Loucy (cell line): Measurements from ENCODE around the gene NUP50.

Experiments
- H2AFZ ChIP-seq: fragments of 200-600 bp; sonication (generic); 2 replicates; pipeline ENCODE4 v1.6.0; 2016; ENCODE audit warnings: antibody characterized with exemption, mild to moderate bottlenecking, low read length, moderate library complexity
- H3F3A ChIP-seq: fragments of 200-600 bp; 2 replicates; pipeline ENCODE4 v1.6.0; 2016; ENCODE audit warnings: antibody characterized with exemption, low read depth, mild to moderate bottlenecking
- H3K27me3 ChIP-seq: fragments of 200-600 bp; sonication (generic); 2 replicates; pipeline ENCODE4 v1.6.1; 2014; ENCODE audit warnings: low read length, mild to moderate bottlenecking; ENCODE audit not compliant: insufficient read depth, poor library complexity, severe bottlenecking
- H3K36me3 ChIP-seq: fragments of 200-600 bp; sonication (generic); 2 replicates; pipeline ENCODE4 v1.6.1; 2016; ENCODE audit warnings: low read length; ENCODE audit not compliant: insufficient read depth
- H3K4me1 ChIP-seq: fragments of 200-600 bp; sonication (generic); 2 replicates; pipeline ENCODE4 v1.5.1; 2014; ENCODE audit warnings: low read length, mild to moderate bottlenecking; ENCODE audit not compliant: insufficient read depth, poor library complexity, severe bottlenecking
- H3K4me2 ChIP-seq: fragments of 200-600 bp; sonication (generic); 2 replicates; pipeline ENCODE4 v1.6.0; 2014; ENCODE audit warnings: antibody characterized with exemption, low read length, low read depth, mild to moderate bottlenecking; ENCODE audit not compliant: poor library complexity, severe bottlenecking
- H3K4me3 ChIP-seq: fragments of 200-600 bp; sonication (generic); 2 replicates; pipeline ENCODE4 v1.5.1; 2014; ENCODE audit warnings: low read length, mild to moderate bottlenecking, mixed read lengths; ENCODE audit not compliant: poor library complexity, severe bottlenecking
- H3K79me2 ChIP-seq: fragments of 200-600 bp; sonication (generic); 2 replicates; pipeline ENCODE4 v1.6.1; 2014; ENCODE audit warnings: low read length; ENCODE audit not compliant: insufficient read depth
- H3K9ac ChIP-seq: fragments of 200-600 bp; sonication (generic); 2 replicates; pipeline ENCODE4 v1.6.0; 2014; ENCODE audit warnings: mild to moderate bottlenecking, low read depth, low read length, moderate library complexity; ENCODE audit not compliant: poor library complexity, severe bottlenecking
- H3K9me2 ChIP-seq: fragments of 200-600 bp; sonication (generic); replicated peaks from 2 replicates; pipeline ENCODE4 v1.6.1; 2016; ENCODE audit warnings: low read depth, low read length, mixed read lengths
- H3K9me3 ChIP-seq: fragments of 200-600 bp; sonication (generic); 2 replicates; pipeline ENCODE4 v1.6.1; 2014; ENCODE audit warnings: mild to moderate bottlenecking, antibody characterized with exemption, low read length, low read depth; ENCODE audit not compliant: insufficient read depth
- H4K20me1 ChIP-seq: fragments of 200-600 bp; sonication (generic); 2 replicates; pipeline ENCODE4 v1.6.0; 2014; ENCODE audit warnings: antibody characterized with exemption, low read length, mild to moderate bottlenecking; ENCODE audit not compliant: insufficient read depth, poor library complexity, severe bottlenecking
- EZH2phosphoT487 ChIP-seq: fragments of 200-600 bp; IDR thresholded peaks from 2 replicates; pipeline ENCODE4 v1.6.1; 2018; ENCODE audit warnings: antibody characterized with exemption, mild to moderate bottlenecking, moderate library complexity, borderline replicate concordance
- TF ChIP-seq, protein P1 (sequence below): fragments of 200-600 bp; sonication (generic); conservative IDR thresholded peaks from 2 replicates; pipeline ENCODE4 v1.5.1; 2014; ENCODE audit warnings: mild to moderate bottlenecking, antibody characterized with exemption, low read length

NUP50 gene

DNA sequence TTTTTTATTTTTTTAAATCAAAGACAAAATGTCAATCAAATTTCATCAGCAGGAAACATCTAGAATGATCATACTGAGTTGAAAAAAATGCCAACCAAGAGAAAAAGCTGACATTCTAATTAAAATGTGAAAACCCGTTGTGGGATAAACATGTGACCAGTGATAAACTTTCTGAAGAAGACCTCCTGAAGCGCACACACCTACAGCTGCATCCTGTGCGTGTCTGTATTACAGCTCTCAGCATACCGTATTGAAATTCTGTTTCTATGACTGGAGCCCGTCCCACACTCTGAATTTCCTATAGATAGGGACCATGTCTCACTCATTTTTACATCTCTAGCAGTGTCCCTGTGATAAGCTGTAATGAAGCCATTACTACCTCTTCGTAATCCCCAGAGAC, 12.2 kb upstream of the NUP50 start:
- no peaks in the 10 kb centered on the region for H3K36me3 ChIP-seq
- no peaks in the 10 kb centered on the region for H3F3A ChIP-seq
- TF ChIP-seq, protein P1, sequence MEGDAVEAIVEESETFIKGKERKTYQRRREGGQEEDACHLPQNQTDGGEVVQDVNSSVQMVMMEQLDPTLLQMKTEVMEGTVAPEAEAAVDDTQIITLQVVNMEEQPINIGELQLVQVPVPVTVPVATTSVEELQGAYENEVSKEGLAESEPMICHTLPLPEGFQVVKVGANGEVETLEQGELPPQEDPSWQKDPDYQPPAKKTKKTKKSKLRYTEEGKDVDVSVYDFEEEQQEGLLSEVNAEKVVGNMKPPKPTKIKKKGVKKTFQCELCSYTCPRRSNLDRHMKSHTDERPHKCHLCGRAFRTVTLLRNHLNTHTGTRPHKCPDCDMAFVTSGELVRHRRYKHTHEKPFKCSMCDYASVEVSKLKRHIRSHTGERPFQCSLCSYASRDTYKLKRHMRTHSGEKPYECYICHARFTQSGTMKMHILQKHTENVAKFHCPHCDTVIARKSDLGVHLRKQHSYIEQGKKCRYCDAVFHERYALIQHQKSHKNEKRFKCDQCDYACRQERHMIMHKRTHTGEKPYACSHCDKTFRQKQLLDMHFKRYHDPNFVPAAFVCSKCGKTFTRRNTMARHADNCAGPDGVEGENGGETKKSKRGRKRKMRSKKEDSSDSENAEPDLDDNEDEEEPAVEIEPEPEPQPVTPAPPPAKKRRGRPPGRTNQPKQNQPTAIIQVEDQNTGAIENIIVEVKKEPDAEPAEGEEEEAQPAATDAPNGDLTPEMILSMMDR, result no peak
- TF ChIP-seq EZH2phosphoT487, result no peak
- H3K9me2 ChIP-seq, result no peaks in the 10 kb centered on the region
- H4K20me1 ChIP-seq, result no peaks in the 10 kb centered on the region
- no peak overlapping the region for H3K9ac ChIP-seq
- no peak overlapping the region for H3K4me3 ChIP-seq
- H3K4me1 ChIP-seq, result peaks cover 22% of the 10 kb centered on the region
- peak overlapping the region; percentile 29 for H3K4me2 ChIP-seq
- no peak overlapping the region for H2AFZ ChIP-seq
- H3K79me2 ChIP-seq, result no peaks in the 10 kb centered on the region
- H3K9me3 ChIP-seq, result no peaks in the 10 kb centered on the region
- no peaks in the 10 kb centered on the region for H3K27me3 ChIP-seq

DNA sequence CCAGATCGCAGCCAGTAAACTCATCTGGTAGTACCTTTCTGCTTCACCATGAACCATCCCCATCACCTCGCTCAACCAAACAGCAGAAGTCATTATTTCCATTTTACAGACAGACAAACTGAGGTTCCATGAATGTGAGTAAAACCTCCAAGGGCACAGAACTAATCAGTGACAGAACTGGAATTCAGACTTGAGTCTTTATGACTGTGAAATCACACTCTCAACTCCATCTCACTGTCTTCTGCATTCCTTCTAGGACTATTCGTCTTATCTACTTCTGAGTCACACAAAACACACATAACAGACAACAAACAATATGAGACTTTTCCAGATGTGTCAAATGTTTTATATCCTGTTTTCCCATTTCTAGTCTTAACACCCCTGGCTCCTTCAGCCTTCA, 9.3 kb upstream of the NUP50 start:
- no peaks in the 10 kb centered on the region for H3K9me2 ChIP-seq

DNA sequence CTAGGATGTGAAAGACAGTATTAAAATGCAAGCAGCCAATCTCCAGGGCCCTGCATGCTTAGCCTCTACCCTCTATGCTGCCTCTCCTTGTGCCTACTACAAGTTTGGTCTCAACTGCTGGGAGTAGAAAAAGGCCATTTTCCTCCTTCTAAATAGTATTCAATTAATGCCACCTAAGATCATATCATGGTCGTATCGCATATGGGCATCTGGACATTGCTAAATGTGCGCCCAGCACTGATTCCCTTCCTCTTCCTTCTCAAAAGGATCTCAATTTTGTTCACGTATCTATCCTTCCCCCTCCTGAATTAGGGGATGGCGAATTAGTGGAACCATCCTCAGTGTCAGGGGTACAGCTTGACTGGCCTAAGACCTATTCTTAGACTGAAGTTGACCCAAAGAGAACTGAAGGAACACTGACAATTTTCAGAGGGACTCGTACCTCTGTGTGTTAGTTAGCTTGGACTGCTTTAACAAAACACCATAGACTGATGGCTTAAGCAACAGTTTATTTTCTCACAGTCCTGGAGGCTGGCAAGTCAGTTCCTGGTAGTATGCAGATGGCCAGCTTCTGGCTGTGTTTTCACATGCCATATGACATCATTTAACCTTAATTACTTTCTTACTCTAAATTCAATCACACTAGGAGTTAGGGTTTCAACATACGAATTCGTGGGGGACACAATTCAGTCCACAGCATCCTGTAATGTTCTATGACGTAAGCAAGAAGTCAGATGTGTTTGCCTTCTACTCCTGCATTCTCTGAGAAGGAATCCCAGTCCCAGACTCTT, 8.5 kb upstream of the NUP50 start:
- Histone ChIP-seq H3K9me2 (no peaks in the 10 kb centered on the region), H3K4me3 (no peak overlapping the region), H3K36me3 (no peaks in the 10 kb centered on the region), H4K20me1 (peaks cover 10% of the 10 kb centered on the region), H3K4me2 (no peak overlapping the region), H3F3A (no peaks in the 10 kb centered on the region), H3K4me1 (peaks cover 45% of the 10 kb centered on the region), H3K9me3 (no peaks in the 10 kb centered on the region), H3K27me3 (no peaks in the 10 kb centered on the region), H2AFZ (no peak overlapping the region), H3K79me2 (peaks cover 16% of the 10 kb centered on the region), H3K9ac (no peak overlapping the region)
- TF ChIP-seq, protein P1, result no peak

More for the DNA sequence above, 9.3 kb upstream of the NUP50 start:
- Histone ChIP-seq H3K9me3 (no peaks in the 10 kb centered on the region), H3K4me2 (no peak overlapping the region), H3F3A (no peaks in the 10 kb centered on the region), H4K20me1 (peaks cover 2% of the 10 kb centered on the region), H3K79me2 (peaks cover 8% of the 10 kb centered on the region), H3K27me3 (no peaks in the 10 kb centered on the region), H3K4me3 (no peak overlapping the region), H2AFZ (no peak overlapping the region), H3K9ac (no peak overlapping the region), H3K4me1 (peaks cover 39% of the 10 kb centered on the region), H3K36me3 (no peaks in the 10 kb centered on the region)
- TF ChIP-seq EZH2phosphoT487, result no peak
- TF ChIP-seq, protein P1, result no peak
